Ishikawa (cell line): ENCODE measurements around the gene CNTNAP2.

Experiments used
- CEBPB ChIP-seq: IDR thresholded peaks from 2 replicates; pipeline ENCODE4 v1.6.1; 2012
- CREB1 ChIP-seq: IDR thresholded peaks from 2 replicates; pipeline ENCODE4 v1.6.1; 2012; ENCODE audit warnings: low read depth
- EGR1 ChIP-seq: IDR thresholded peaks from 2 replicates; pipeline ENCODE4 v1.6.1; 2012
- EP300 ChIP-seq: IDR thresholded peaks from 2 replicates; pipeline ENCODE4 v1.6.1; 2012; ENCODE audit warnings: borderline replicate concordance
- FOXM1 ChIP-seq: IDR thresholded peaks from 2 replicates; pipeline ENCODE4 v1.6.1; 2012; ENCODE audit warnings: low read depth, borderline replicate concordance
- NFIC ChIP-seq: IDR thresholded peaks from 2 replicates; pipeline ENCODE4 v1.6.1; 2012
- RAD21 ChIP-seq: IDR thresholded peaks from 2 replicates; pipeline ENCODE4 v1.6.1; 2012; ENCODE audit warnings: low read depth
- REST ChIP-seq: IDR thresholded peaks from 2 replicates; pipeline ENCODE4 v1.6.1; 2012; ENCODE audit warnings: low read depth, mild to moderate bottlenecking
- TAF1 ChIP-seq: IDR thresholded peaks from 2 replicates; pipeline ENCODE4 v1.6.1; 2012; ENCODE audit warnings: low read depth, mild to moderate bottlenecking
- TCF12 ChIP-seq: IDR thresholded peaks from 2 replicates; pipeline ENCODE4 v1.6.1; 2012; ENCODE audit warnings: low read depth
- TEAD4 ChIP-seq: IDR thresholded peaks from 2 replicates; pipeline ENCODE4 v1.6.1; 2012
- USF1 ChIP-seq: IDR thresholded peaks from 2 replicates; pipeline ENCODE4 v1.6.1; 2012
- YY1 ChIP-seq: IDR thresholded peaks from 2 replicates; pipeline ENCODE4 v1.6.1; 2012; ENCODE audit warnings: low read depth
- ZBTB7A ChIP-seq: IDR thresholded peaks from 2 replicates; pipeline ENCODE4 v1.6.1; 2012; ENCODE audit warnings: low read depth
- TF ChIP-seq, protein P1 (sequence below): IDR thresholded peaks from 2 replicates; pipeline ENCODE4 v1.6.1; 2012

The CNTNAP2 gene

GRCh38 chr7:147571436-147572185 is 1455.0 kb downstream of the CNTNAP2 start:
- no peak for TF ChIP-seq TCF12
- TF ChIP-seq RAD21, result no peak
- TF ChIP-seq CREB1, result no peak
- TF ChIP-seq CEBPB, result no peak
- TF ChIP-seq TAF1, result no peak
- TF ChIP-seq USF1, result no peak
- TF ChIP-seq EP300, result no peak
- no peak for TF ChIP-seq EGR1

GRCh38 chr7:147578196-147578595 is 1461.6 kb downstream of the CNTNAP2 start:
- no peak for TF ChIP-seq TEAD4
- TF ChIP-seq CEBPB, result no peak
- TF ChIP-seq USF1, result no peak
- no peak for TF ChIP-seq NFIC
- TF ChIP-seq TAF1, result no peak
- TF ChIP-seq TCF12, result no peak

DNA sequence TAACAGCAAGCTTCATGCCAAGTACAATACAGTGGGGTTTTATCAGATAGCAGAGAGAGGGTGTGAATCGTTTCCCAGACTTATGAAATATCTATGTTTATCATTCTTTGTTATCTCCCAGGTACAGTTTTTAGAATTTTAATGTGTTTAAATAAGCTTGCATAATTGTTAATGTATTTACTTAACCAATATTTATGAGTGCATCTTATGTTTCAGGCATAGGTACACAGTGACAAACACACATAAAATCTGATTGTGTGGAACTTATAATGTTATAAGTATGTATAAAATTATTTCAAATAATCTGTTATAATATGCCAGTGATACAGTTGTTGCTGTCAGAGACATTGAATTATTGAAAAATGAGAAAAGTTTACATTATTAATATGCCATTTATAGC is 1462.5 kb downstream of the CNTNAP2 start:
- no peak for TF ChIP-seq CEBPB
- TF ChIP-seq EP300, result no peak
- no peak for TF ChIP-seq EGR1
- TF ChIP-seq TCF12, result no peak
- TF ChIP-seq NFIC, result no peak
- TF ChIP-seq USF1, result no peak
- TF ChIP-seq FOXM1, result no peak
- no peak for TF ChIP-seq REST
- no peak for TF ChIP-seq TEAD4
- no peak for TF ChIP-seq CREB1
- no peak for TF ChIP-seq TAF1
- TF ChIP-seq ZBTB7A, result no peak
- TF ChIP-seq RAD21, result no peak
- TF ChIP-seq, protein P1, sequence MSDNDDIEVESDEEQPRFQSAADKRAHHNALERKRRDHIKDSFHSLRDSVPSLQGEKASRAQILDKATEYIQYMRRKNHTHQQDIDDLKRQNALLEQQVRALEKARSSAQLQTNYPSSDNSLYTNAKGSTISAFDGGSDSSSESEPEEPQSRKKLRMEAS, result no peak
- no peak for TF ChIP-seq YY1

GRCh38 chr7:147584771-147585193 is 1468.2 kb downstream of the CNTNAP2 start:
- TF ChIP-seq FOXM1 (no peak), REST (no peak), TEAD4 (no peak), EGR1 (no peak), TCF12 (no peak), YY1 (no peak), RAD21 (no peak), TAF1 (no peak), CEBPB (no peak), EP300 (no peak), NFIC (no peak), ZBTB7A (no peak), USF1 (no peak), CREB1 (no peak)
- TF ChIP-seq, protein P1, result no peak

DNA sequence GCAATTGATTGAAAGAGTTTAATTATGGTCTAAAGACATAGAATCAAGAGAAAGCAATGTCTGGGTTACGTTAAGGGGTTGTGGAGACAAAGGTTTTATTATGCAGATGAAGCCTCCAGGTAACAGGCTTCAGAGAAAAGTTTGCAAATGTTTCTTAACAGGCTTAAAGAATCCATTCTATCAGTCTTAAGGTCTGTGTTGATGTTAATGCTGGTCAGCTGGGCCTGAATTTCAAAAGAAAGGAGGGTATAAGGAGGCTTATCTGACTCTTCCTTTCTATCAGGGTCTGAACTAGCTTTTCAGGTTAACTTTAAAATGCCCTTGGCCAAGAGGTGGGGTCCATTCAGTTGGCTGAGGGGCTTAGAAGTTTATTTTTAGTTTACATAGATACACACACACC is 1469.5 kb downstream of the CNTNAP2 start:
- TF ChIP-seq RAD21 (no peak), YY1 (no peak), EP300 (no peak), CREB1 (no peak)
